Heart right ventricle (tissue), 16 donors: ENCODE measurements around the gene SKAP1. TPM values are rescaled to one million over a fixed set of nuclear protein-coding genes. Genes with fewer than 3 reads are reported as not detected.

ENCODE experiments used
- ATAC-seq, 8 donors: fragments of 200-7000 bp; cut with Tn5 transposase; one replicate each; pipeline ENCODE4 v1.9.1; 2020; ENCODE audit warnings: mild to moderate bottlenecking in 8 of 8, moderate library complexity in 8 of 8, moderate number of reproducible peaks in 1 of 8
- DNase-seq, 2 donors: peaks; one replicate each; pipeline ENCODE4 v3.0.0-alpha.2; 2020
- H3K27ac ChIP-seq, 10 donors: fragments of 200-600 bp; sonication (generic) in 2 of 10; one replicate each; pipeline versions ENCODE4 v1.5.0 to v1.8.0; 2020 to 2022; ENCODE audit warnings: mild to moderate bottlenecking in 3 of 10
- H3K27me3 ChIP-seq, 7 donors: fragments of 200-600 bp; one replicate each; pipeline ENCODE4 v1.8.0; 2021 to 2022; ENCODE audit warnings: mild to moderate bottlenecking in 2 of 7
- H3K36me3 ChIP-seq, 9 donors: fragments of 200-600 bp; sonication (generic) in 1 of 9; one replicate each; pipeline versions ENCODE4 v1.5.0 to v1.8.0; 2020 to 2022; ENCODE audit warnings: mild to moderate bottlenecking in 2 of 9
- H3K4me1 ChIP-seq, 9 donors: fragments of 200-600 bp; sonication (generic) in 1 of 9; one replicate each; pipeline versions ENCODE4 v1.5.0 to v1.8.0; 2020 to 2022; ENCODE audit warnings: mild to moderate bottlenecking in 4 of 9
- H3K4me3 ChIP-seq, 10 donors: fragments of 200-600 bp; sonication (generic) in 2 of 10; one replicate each; pipeline versions ENCODE4 v1.5.0 to v1.8.0; 2020 to 2022; ENCODE audit warnings: mild to moderate bottlenecking in 7 of 10, moderate library complexity in 2 of 10
- H3K9me3 ChIP-seq, 11 donors: fragments of 200-600 bp in 10 of 11; sonication (generic) in 2 of 11; one replicate each; pipeline versions ENCODE4 v1.5.0 to v1.8.0; 2013 to 2022; ENCODE audit warnings: mild to moderate bottlenecking in 2 of 11, control low read depth in 1 of 11, moderate library complexity in 1 of 11
- CTCF ChIP-seq, 9 donors: fragments of 200-600 bp; sonication (generic) in 2 of 9; IDR thresholded peaks; one replicate each; pipeline versions ENCODE4 v1.5.0 to v1.8.0; 2021 to 2022; ENCODE audit warnings: antibody characterized with exemption in 9 of 9, mild to moderate bottlenecking in 5 of 9, moderate library complexity in 1 of 9
- WGBS, 2 donors: extraction: QIAGEN DNeasy Blood & Tissue Kit; methylation state at CpG; one replicate each; pipeline ENCODE4 v1.1.7; 2013; ENCODE audit warnings: inconsistent platforms in 1 of 2; 5-methylcytosine and 5-hydroxymethylcytosine counted together
- intact Hi-C, 10 donors: fragments of 100-400 bp; cut with DNase I; formaldehyde crosslinking; loops; one replicate each; pipeline versions ENCODE4 v1.11.1 to v1.14.2; 2022
- polyA plus RNA-seq, 2 donors: library from polyadenylated mRNA; stranded (reverse); fragments of 200-250 nt; gene quantifications; one replicate each; pipeline ENCODE4 v1.2.3, GENCODE V29; 2013
- total RNA-seq, 10 donors: library from RNA; stranded (reverse); fragmentation: NEBNext Ultra II Directional in 3 of 10; extraction: Animal tissue kit (Norgen Biotek cat#: 25700) in 3 of 10; gene quantifications; one replicate each; pipeline versions ENCODE4 v1.2.1 to v1.2.4, GENCODE V29; 2021 to 2023
- donor health status: Arrhythmogenic right ventricular cardiomyopathy.
- donor health status: ischemic (EF 13 %, LVEDD 7.1; RV severe dilation, severe dysfunction).
- donor health status: healthy with polysubstance abuse.
- donor health status: DM: no; HTN: yes; CAD: no.
- donor health status: DM: no; HTN: no; CAD: no.
- donor health status: ischemic (EF 25% LVEDD 6.9; RV normal size, moderate dysfunction).
- donor health status: ischemic (EF 25% LVEDD 5.7; RV mildly dilated, moderate dysfunction).
- donor health status: healthy.
- donor health status: DM: yes; HTN: yes; CAD: no.
- donor health status: Ischemic cardiomyopathy.
- donor health status: ischemic (EF 35%, LVEDD 5.7; RV mildly dilated, moderate dysfunction).
- donor health status: nonischemic (EF 11% LVEDD 7.7; RV severe dilation, severe dysfunction).
- donor health status: DM: yes; HTN: yes; CAD: no.
- donor health status: PGD.
- donor health status: ischemic (EF 29% LVEDD 5.4; RV normal size, mild dysfunction).
- donor health status: nonischemic (EF 23%, LVEDD 6.1; RV moderate dilation, normal function).

Gene SKAP1
- total and polyA plus RNA-seq, 12 donors = 0.33 to 1.7 (median 0.75) TPM; not detected in 5

- Histone ChIP-seq H3K27ac (no peak overlapping the region), H3K27me3 (peaks cover 11 to 98% (median 91%) of the 10 kb centered on the region in 7 donors)
- intact Hi-C loops = no loop called here
Measured at GRCh38 chr17:48308581-48308980, 121.4 kb downstream of the SKAP1 start.

DNA sequence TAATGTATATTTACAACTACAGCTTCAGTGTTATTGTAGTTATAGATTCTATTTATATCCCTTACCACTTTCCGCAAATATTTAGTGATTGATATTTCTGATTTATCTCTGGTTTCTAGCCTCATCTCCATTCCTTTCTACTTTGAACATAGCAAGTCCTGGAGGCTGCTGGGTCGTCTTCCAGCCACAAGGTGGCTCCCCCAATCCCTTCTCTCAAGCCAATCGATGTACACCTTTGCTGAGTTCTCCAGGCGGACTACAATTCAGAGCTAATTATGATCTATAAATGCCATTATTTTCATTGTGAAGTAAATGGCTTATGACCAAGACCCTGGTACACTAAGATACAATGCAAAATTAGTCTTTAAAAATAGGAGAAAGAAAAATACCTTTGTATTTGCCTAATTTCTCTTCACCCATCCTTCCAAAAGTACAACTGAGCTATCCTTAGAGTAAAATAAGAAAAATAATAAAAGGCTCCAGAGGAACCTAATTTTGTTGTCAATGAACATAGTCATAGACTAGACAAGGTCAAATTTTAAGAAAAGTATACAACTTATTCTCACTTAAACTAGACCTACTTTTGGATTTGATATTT is 122.1 kb downstream of the SKAP1 start:
- Histone ChIP-seq H3K9me3 (no peaks in the 10 kb centered on the region), H3K27me3 (peaks cover 11 to 94% (median 88%) of the 10 kb centered on the region in 7 donors), H3K36me3 (no peaks in the 10 kb centered on the region), H3K4me3 (no peak overlapping the region), H3K27ac (no peak overlapping the region), H3K4me1 (no peaks in the 10 kb centered on the region)
- intact Hi-C loops = no loop called here
- 20 to 27% methylated on average over 4 of the region's 4 CpGs for WGBS, 2 donors
- peak; percentile 8 to 19 for DNase-seq
- ATAC-seq = peak in 1 of 8 donors; percentile 41
- TF ChIP-seq CTCF (IDR thresholded peaks at IDR 0.05) = peak; percentile 45 to 84 (median 71)

More at GRCh38 chr17:48308581-48308980, 121.4 kb downstream of the SKAP1 start:
- DNase-seq (no peak), ATAC-seq (no peak)
- Histone ChIP-seq H3K4me3 (no peak overlapping the region), H3K36me3 (no peaks in the 10 kb centered on the region), H3K9me3 (no peaks in the 10 kb centered on the region), H3K4me1 (no peaks in the 10 kb centered on the region)
- 26 to 32% methylated on average over 1 of the region's 1 CpG for WGBS, 2 donors
- no peak for TF ChIP-seq CTCF (IDR thresholded peaks at IDR 0.05)

- intact Hi-C loops = no loop called here
- no peak overlapping the region for H3K27ac ChIP-seq
- no peak overlapping the region for H3K4me3 ChIP-seq
- no peak for TF ChIP-seq CTCF (IDR thresholded peaks at IDR 0.05)
- H3K36me3 ChIP-seq = no peaks in the 10 kb centered on the region
- H3K27me3 ChIP-seq = peaks cover 11 to 87% (median 81%) of the 10 kb centered on the region in 7 donors
- WGBS, 2 donors = 59 to 76% methylated on average over 4 of the region's 4 CpGs
- DNase-seq = no peak
- no peaks in the 10 kb centered on the region for H3K4me1 ChIP-seq
- H3K9me3 ChIP-seq = no peaks in the 10 kb centered on the region
- no peak for ATAC-seq
Measured at GRCh38 chr17:48307255-48307654, 122.8 kb downstream of the SKAP1 start.

- Histone ChIP-seq H3K27ac (no peak overlapping the region), H3K4me1 (peaks cover 0 to 2% (median 0%) of the 10 kb centered on the region in 9 donors), H3K36me3 (no peaks in the 10 kb centered on the region), H3K9me3 (no peaks in the 10 kb centered on the region), H3K27me3 (peaks cover 0 to 36% (median 25%) of the 10 kb centered on the region in 7 donors), H3K4me3 (no peak overlapping the region)
- ATAC-seq = no peak
- no peak for DNase-seq
- intact Hi-C loops = no loop called here
- no peak for TF ChIP-seq CTCF (IDR thresholded peaks at IDR 0.05)
Measured at GRCh38 chr17:48301002-48301401, 129.0 kb downstream of the SKAP1 start.
